Ovary (tissue), 3 donors: ENCODE measurements around the gene CACNA2D3.

Source experiments
- CTCF ChIP-seq, 3 donors: fragments of 450-650 bp in 2 of 3; fragments of 200-600 bp in 1 of 3; IDR thresholded peaks; one replicate each; pipeline versions ENCODE4 v1.5.1 to v1.8.0; 2016 to 2022; ENCODE audit warnings: antibody characterized with exemption in 3 of 3, mild to moderate bottlenecking in 1 of 3
- EP300 ChIP-seq: sonication (generic); formaldehyde crosslinking; IDR thresholded peaks from one replicate; pipeline ENCODE4 v1.6.1; 2017; ENCODE audit warnings: antibody characterized with exemption
- POLR2A ChIP-seq: fragments of 450-650 bp; IDR thresholded peaks from one replicate; pipeline ENCODE4 v1.6.1; 2017; ENCODE audit warnings: antibody characterized with exemption, mild to moderate bottlenecking, moderate library complexity
- donor health status: DM: no; HTN: no; CAD: no.

GRCh38 chr3:54818486-54818885 lies 696.1 kb downstream of the CACNA2D3 start:
- TF ChIP-seq CTCF (IDR thresholded peaks at IDR 0.05) (no peak), POLR2A (no peak), EP300 (no peak)
